HUES48 (cell line): Measurements from ENCODE around the gene ZNF518A.
"Not testable (repeated sequence)": the region's sequence is repeated elsewhere in the genome, so short reads cannot be mapped to it uniquely, and the experiment has no call there.

Source experiments
- H3K27ac ChIP-seq: one replicate; pipeline ENCODE4 v1.7.0; 2013; ENCODE audit warnings: low read depth, low read length, inconsistent platforms
- H3K27me3 ChIP-seq: 2 replicates; pipeline ENCODE4 v1.6.1; 2013; ENCODE audit warnings: mild to moderate bottlenecking, low read length; ENCODE audit not compliant: control insufficient read depth, insufficient read depth
- H3K36me3 ChIP-seq: 2 replicates; pipeline ENCODE4 v1.6.1; 2013; ENCODE audit warnings: low read length; ENCODE audit not compliant: control insufficient read depth, insufficient read depth
- H3K4me1 ChIP-seq: 2 replicates; pipeline ENCODE4 v1.6.1; 2013; ENCODE audit warnings: mild to moderate bottlenecking, low read length; ENCODE audit not compliant: control insufficient read depth, insufficient read depth
- H3K4me3 ChIP-seq: 2 replicates; pipeline ENCODE4 v1.5.1; 2013; ENCODE audit warnings: mild to moderate bottlenecking, low read depth, low read length
- H3K9ac ChIP-seq: 2 replicates; pipeline ENCODE4 v1.6.1; 2013; ENCODE audit warnings: mild to moderate bottlenecking, low read depth, low read length, moderate library complexity
- H3K9me3 ChIP-seq: 2 replicates; pipeline ENCODE4 v1.6.1; 2013; ENCODE audit warnings: low read length; ENCODE audit not compliant: control insufficient read depth, insufficient read depth

ZNF518A gene

GRCh38 chr10:96189505-96189904, 59.4 kb downstream of the ZNF518A start:
- not testable (repeated sequence) for H3K27me3 ChIP-seq, H3K4me1 ChIP-seq, H3K9me3 ChIP-seq, H3K4me3 ChIP-seq, H3K36me3 ChIP-seq, H3K27ac ChIP-seq, H3K9ac ChIP-seq

DNA sequence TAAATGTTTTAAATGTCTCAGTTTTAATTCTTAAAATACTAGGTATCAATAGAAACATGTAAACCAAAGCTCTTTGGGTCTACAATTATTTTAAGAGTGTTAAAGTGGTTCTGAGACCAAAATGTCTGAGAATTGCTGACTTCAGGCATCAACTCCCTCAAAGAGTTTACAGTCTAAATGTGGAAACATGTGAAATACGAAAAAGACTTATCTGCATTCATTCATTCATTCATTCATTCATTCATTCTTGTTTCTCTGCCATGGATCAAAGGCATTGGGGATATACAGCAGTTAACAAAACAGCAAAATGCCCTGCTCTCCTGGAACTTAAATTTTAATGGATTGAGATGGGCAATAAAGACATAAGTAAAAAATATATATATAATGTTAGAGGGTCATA, 71.4 kb downstream of the ZNF518A start:
- H3K27me3 ChIP-seq, result no peaks in the 10 kb centered on the region

GRCh38 chr10:96205580-96205979, 75.5 kb downstream of the ZNF518A start:
- Histone ChIP-seq H3K36me3 (no peaks in the 10 kb centered on the region), H3K4me1 (peaks cover 11% of the 10 kb centered on the region), H3K27me3 (no peaks in the 10 kb centered on the region)

More for the DNA sequence above, 71.4 kb downstream of the ZNF518A start:
- peaks cover 11% of the 10 kb centered on the region for H3K4me1 ChIP-seq
- H3K27ac ChIP-seq, result no peak overlapping the region
- no peaks in the 10 kb centered on the region for H3K9me3 ChIP-seq
- no peaks in the 10 kb centered on the region for H3K36me3 ChIP-seq
- no peak overlapping the region for H3K4me3 ChIP-seq
- H3K9ac ChIP-seq, result no peak overlapping the region

GRCh38 chr10:96208271-96208670, 78.2 kb downstream of the ZNF518A start:
- no peaks in the 10 kb centered on the region for H3K9me3 ChIP-seq
- no peak overlapping the region for H3K4me3 ChIP-seq
- no peaks in the 10 kb centered on the region for H3K36me3 ChIP-seq
- H3K27ac ChIP-seq, result no peak overlapping the region
- H3K9ac ChIP-seq, result no peak overlapping the region
- no peaks in the 10 kb centered on the region for H3K27me3 ChIP-seq
- peaks cover 11% of the 10 kb centered on the region for H3K4me1 ChIP-seq

More at GRCh38 chr10:96205580-96205979, 75.5 kb downstream of the ZNF518A start:
- no peak overlapping the region for H3K4me3 ChIP-seq
- H3K9me3 ChIP-seq, result no peaks in the 10 kb centered on the region
- H3K27ac ChIP-seq, result no peak overlapping the region
- H3K9ac ChIP-seq, result no peak overlapping the region

- H3K27me3 ChIP-seq, result no peaks in the 10 kb centered on the region
- H3K36me3 ChIP-seq, result no peaks in the 10 kb centered on the region
- H3K4me1 ChIP-seq, result peaks cover 11% of the 10 kb centered on the region
- H3K9ac ChIP-seq, result no peak overlapping the region
- no peak overlapping the region for H3K4me3 ChIP-seq
- H3K27ac ChIP-seq, result no peak overlapping the region
- no peaks in the 10 kb centered on the region for H3K9me3 ChIP-seq
These were observed 78.8 kb downstream of the ZNF518A start for GRCh38 chr10:96208946-96209345.

GRCh38 chr10:96211764-96212163, 81.7 kb downstream of the ZNF518A start:
- no peaks in the 10 kb centered on the region for H3K36me3 ChIP-seq
- H3K27ac ChIP-seq, result no peak overlapping the region
- no peaks in the 10 kb centered on the region for H3K9me3 ChIP-seq
- no peak overlapping the region for H3K4me3 ChIP-seq
- no peaks in the 10 kb centered on the region for H3K4me1 ChIP-seq
- H3K27me3 ChIP-seq, result no peaks in the 10 kb centered on the region
- H3K9ac ChIP-seq, result no peak overlapping the region

DNA sequence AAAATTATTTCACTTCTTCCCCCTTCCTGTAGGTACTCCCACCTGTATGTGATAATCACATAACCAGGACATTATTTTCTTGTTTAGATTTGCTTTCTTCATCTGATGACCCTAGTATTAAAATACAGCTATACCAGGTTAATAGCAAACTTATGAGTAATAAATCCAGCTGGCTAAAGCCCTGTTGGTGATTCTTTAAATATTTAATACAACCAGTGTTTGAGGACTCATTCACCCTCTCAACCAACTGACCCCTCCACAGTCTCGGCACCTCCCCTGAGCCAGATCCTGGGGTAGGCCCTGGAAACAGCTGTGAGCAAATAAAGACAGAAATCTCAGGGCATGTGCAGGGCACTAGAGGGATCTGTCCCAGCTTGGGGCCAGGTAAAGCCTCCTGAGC, 82.8 kb downstream of the ZNF518A start:
- Histone ChIP-seq H3K4me3 (no peak overlapping the region), H3K4me1 (no peaks in the 10 kb centered on the region), H3K36me3 (no peaks in the 10 kb centered on the region), H3K9ac (no peak overlapping the region), H3K27me3 (no peaks in the 10 kb centered on the region), H3K27ac (no peak overlapping the region), H3K9me3 (no peaks in the 10 kb centered on the region)
